ENCODE measurements around the gene IL9R. TPM values are rescaled to one million over a fixed set of nuclear protein-coding genes. Genes with fewer than 3 reads are reported as not detected.
A peak's percentile ranks its signal among the peaks of the same experiment; 100 is the strongest.
"Not testable (repeated sequence)": the region's sequence is repeated elsewhere in the genome, so short reads cannot be mapped to it uniquely, and the experiment has no call there.

Gene IL9R
- total RNA-seq, 1 donor from 2014 or later = 54.7 TPM

DNA sequence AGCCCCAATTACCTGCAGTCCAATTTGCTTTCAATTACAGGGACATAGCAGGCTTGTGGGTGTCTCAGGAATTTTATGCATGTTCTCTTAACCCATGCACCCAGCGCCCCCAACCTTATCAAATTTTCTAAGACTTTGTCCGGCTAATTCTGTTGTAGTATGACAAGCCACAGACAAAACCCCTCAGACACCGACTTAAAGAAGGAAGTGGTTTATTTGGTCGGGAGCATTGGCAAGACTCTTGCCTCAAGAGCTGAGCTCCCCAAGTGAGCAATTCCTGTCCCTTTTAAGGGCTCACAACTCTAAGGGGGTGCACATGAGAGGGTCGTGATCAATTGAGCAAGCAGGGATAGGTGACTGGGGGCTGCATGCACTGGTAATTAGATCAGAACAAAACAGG is 28.7 kb upstream of the IL9R start:
- intact Hi-C loops (cut with micrococcal nuclease) = no loop called here
- H3K9me3 Mint-ChIP-seq = peaks cover 31% of the 10 kb centered on the region
- peaks cover 5% of the 10 kb centered on the region for H3K36me3 Mint-ChIP-seq (ENCODE audit: low read depth)
- peaks cover 9% of the 10 kb centered on the region for H3K27me3 Mint-ChIP-seq (ENCODE audit: low read depth)
- H3K27ac Mint-ChIP-seq = no peak overlapping the region
- H3K4me1 Mint-ChIP-seq (ENCODE audit: low read depth) = peaks cover 24% of the 10 kb centered on the region
- no peak overlapping the region for H3K4me3 Mint-ChIP-seq (ENCODE audit: low read depth)
- no peak for DNase-seq (ENCODE audit: low spot score)

DNA sequence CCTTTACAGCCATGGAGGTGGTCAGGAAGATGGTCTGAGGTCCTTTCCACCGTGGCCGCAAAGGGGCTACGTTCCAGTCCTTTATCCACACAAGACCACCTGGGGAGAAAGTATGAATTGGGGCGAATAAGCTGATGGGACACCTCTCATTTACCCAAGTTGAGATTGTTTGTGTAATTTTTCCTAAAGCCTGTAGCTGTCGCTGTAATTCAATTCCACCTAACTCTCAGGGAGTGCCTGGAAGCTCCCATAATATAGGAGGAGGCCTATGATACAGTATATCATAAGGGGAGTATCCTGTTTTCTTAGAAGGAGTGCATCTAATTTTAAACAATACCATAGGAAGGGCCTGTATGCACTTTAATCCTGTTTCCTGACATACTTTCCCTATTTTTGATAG is 25.8 kb upstream of the IL9R start:
- intact Hi-C loops (cut with micrococcal nuclease); H3K27ac Mint-ChIP-seq; DNase-seq (ENCODE audit: low spot score); H3K27me3 Mint-ChIP-seq (ENCODE audit: low read depth); H3K36me3 Mint-ChIP-seq (ENCODE audit: low read depth); H3K4me3 Mint-ChIP-seq (ENCODE audit: low read depth): not testable (repeated sequence)
- Mint-ChIP-seq H3K4me1 (ENCODE audit: low read depth) (peaks cover 22% of the 10 kb centered on the region), H3K9me3 (peaks cover 27% of the 10 kb centered on the region)

DNA sequence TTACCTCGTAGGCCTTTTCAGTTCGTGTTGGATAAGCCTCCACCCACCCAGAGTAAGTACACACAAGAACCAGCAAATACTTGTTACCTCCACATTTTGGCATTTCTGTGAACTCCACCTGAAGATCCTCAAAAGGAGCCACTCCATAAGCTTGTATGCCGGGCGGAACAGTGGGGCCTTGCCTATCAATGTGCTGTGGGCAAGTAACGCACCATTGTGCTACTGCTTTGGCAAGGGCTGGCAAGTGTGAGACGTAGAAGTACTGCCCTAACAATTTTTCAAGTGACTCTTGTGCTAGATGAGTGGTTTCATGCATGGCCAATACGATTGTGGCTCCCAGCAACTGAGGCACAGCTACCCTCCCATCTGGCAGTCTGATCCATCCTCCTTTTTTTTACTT is 25.3 kb upstream of the IL9R start:
- H3K27ac Mint-ChIP-seq; H3K36me3 Mint-ChIP-seq (ENCODE audit: low read depth); DNase-seq (ENCODE audit: low spot score); intact Hi-C loops (cut with micrococcal nuclease); H3K27me3 Mint-ChIP-seq (ENCODE audit: low read depth); H3K4me3 Mint-ChIP-seq (ENCODE audit: low read depth): not testable (repeated sequence)
- Mint-ChIP-seq H3K9me3 (peaks cover 27% of the 10 kb centered on the region), H3K4me1 (ENCODE audit: low read depth) (peaks cover 18% of the 10 kb centered on the region)

DNA sequence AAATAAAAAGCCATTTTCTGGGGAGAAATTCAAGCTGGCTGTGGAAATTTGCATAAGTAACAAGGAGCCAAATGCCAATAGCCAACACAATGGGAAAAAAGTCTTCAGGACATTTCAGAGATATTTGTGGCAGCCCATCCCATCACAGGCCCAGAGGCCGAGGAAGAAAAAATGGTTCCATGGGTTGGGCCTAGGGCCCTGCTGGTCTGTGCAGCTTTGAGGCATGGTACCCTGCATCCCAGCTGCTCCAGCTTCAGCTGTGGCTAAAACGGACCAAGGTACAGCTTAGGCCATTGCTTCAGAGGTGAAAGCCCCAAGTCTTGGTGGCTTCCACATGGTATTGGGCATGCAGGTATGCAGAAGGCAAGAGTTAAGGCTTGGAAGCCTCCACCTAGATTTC is 14.2 kb upstream of the IL9R start:
- intact Hi-C loops (cut with micrococcal nuclease) = no loop called here
- Mint-ChIP-seq H3K27ac (no peak overlapping the region), H3K4me3 (ENCODE audit: low read depth) (no peak overlapping the region), H3K4me1 (ENCODE audit: low read depth) (no peaks in the 10 kb centered on the region), H3K36me3 (ENCODE audit: low read depth) (no peaks in the 10 kb centered on the region), H3K27me3 (ENCODE audit: low read depth) (peaks cover 12% of the 10 kb centered on the region), H3K9me3 (peaks cover 8% of the 10 kb centered on the region)
- no peak for DNase-seq (ENCODE audit: low spot score)

DNA sequence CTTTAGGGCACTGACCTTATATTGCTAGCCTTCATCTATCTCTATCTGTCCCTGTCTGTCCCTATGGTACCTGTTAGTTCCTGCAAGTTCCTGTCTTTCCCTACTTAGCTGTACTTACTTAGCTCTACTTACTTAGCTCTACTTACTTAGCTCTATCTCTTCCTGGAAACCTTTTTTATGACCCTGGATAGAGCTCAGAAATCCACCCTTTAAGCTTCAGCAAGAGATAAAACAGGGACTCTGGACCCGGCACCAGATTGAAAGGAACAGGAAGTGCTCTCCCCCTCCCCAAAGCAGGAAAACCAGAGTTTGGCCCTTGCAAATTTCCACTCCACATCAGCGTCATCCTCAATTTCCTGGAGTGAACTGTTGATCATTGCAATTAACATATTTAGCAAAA is 12.3 kb upstream of the IL9R start:
- Mint-ChIP-seq H3K27me3 (ENCODE audit: low read depth) (peaks cover 9% of the 10 kb centered on the region), H3K36me3 (ENCODE audit: low read depth) (no peaks in the 10 kb centered on the region), H3K4me1 (ENCODE audit: low read depth) (no peaks in the 10 kb centered on the region), H3K9me3 (peaks cover 15% of the 10 kb centered on the region), H3K4me3 (ENCODE audit: low read depth) (no peak overlapping the region), H3K27ac (no peak overlapping the region)
- no peak for DNase-seq (ENCODE audit: low spot score)
- intact Hi-C loops (cut with micrococcal nuclease) = no loop called here

DNA sequence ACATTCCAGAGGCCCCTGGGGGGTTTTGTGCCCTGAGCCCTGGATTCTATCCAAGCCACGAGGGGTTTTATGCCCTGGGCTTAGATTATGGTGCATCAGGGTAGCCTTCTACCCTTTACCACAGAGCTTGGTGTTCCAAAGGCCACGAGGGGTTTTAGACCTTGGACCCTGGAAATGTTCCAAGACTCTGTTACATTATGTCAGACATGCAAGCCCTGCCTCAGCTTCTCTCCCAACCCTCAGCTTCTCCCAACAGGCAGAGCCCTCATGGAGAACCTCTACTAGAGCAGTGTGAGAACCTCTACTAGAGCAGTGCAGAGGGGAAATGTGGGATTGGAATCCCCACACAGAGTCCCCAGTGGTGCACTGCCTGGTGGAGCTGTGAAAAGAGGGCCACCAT is 10.5 kb upstream of the IL9R start:
- intact Hi-C loops (cut with micrococcal nuclease); H3K36me3 Mint-ChIP-seq (ENCODE audit: low read depth); H3K27me3 Mint-ChIP-seq (ENCODE audit: low read depth); DNase-seq (ENCODE audit: low spot score); H3K4me1 Mint-ChIP-seq (ENCODE audit: low read depth); H3K4me3 Mint-ChIP-seq (ENCODE audit: low read depth); H3K27ac Mint-ChIP-seq: not testable (repeated sequence)
- peaks cover 15% of the 10 kb centered on the region for H3K9me3 Mint-ChIP-seq

DNA sequence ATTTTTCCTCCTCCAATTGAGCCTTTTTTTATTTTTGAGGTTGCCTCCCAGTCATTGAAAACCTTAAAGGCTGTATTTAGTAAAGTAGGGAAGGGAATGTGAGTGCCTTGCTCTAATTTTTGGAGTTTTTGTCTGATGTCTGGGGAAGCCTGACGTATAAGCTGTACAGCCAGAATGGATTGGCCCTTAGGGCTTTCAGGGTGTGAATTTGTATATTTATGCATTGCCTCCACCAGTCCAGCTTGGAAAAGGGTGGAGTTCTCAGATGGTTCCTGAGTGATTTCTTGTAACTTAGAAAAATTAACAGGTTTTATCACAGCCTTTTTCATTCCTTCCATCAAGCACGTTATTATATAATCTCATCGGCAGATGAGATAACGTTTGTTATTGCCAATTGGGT is 8.6 kb upstream of the IL9R start:
- intact Hi-C loops (cut with micrococcal nuclease) = no loop called here
- H3K27me3 Mint-ChIP-seq (ENCODE audit: low read depth) = peaks cover 3% of the 10 kb centered on the region
- no peaks in the 10 kb centered on the region for H3K36me3 Mint-ChIP-seq (ENCODE audit: low read depth)
- no peak for DNase-seq (ENCODE audit: low spot score)
- H3K27ac Mint-ChIP-seq = no peak overlapping the region
- no peaks in the 10 kb centered on the region for H3K4me1 Mint-ChIP-seq (ENCODE audit: low read depth)
- H3K4me3 Mint-ChIP-seq (ENCODE audit: low read depth) = no peak overlapping the region
- peaks cover 7% of the 10 kb centered on the region for H3K9me3 Mint-ChIP-seq

DNA sequence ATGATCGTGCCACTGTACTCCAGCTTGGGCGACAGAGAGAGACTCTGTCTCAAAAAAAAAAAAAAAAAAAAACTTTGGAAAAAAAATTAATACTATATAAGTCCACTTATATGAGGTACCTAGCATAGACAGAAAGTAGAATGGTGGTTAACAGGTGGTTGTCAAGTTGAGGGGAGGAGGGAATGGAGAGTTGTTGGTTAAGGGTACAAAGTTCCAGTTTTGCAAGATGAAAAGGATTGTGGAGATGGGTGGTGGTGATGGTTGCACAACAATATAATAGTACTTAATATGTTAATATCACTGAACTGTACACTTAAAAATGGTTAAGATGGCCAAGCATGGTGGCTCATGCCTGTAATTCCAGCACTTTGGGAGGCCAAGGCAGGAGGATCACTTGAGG is 4.1 kb upstream of the IL9R start:
- Mint-ChIP-seq H3K27me3 (ENCODE audit: low read depth) (peaks cover 3% of the 10 kb centered on the region), H3K9me3 (peaks cover 7% of the 10 kb centered on the region), H3K27ac (no peak overlapping the region), H3K4me3 (ENCODE audit: low read depth) (no peak overlapping the region), H3K4me1 (ENCODE audit: low read depth) (peaks cover 27% of the 10 kb centered on the region), H3K36me3 (ENCODE audit: low read depth) (peaks cover 9% of the 10 kb centered on the region)
- intact Hi-C loops (cut with micrococcal nuclease) = no loop called here
- DNase-seq (ENCODE audit: low spot score) = no peak

DNA sequence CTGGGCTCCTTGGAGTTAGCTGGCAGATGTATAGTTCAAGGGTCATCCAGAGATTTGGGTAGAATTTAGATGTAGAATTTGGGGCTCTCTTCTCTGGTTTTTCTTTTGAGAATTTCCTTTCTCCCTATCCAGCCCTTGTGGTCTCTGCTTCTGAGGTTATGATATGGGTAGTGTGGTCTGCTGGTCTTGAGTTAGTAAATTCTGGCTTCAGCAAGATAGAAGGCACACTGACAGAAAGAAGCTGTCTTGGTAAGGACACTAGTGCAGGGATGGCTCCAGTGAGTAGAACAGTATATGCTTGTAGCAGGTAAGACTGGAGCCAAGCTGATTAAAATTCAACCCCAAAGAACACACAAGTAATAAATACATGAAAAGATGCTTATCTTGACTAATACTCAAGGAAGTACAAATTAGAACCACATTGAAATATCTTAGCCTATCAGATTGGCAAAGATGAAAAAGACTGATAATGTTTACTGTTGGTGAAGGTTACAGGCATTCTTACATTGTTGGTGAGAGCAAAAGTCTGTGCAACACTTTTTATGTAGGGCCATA is 2.1 kb upstream of the IL9R start:
- Mint-ChIP-seq H3K4me1 (ENCODE audit: low read depth) (peaks cover 39% of the 10 kb centered on the region), H3K4me3 (ENCODE audit: low read depth) (no peak overlapping the region), H3K27me3 (ENCODE audit: low read depth) (no peaks in the 10 kb centered on the region), H3K27ac (peak overlapping the region; percentile 19), H3K36me3 (ENCODE audit: low read depth) (peaks cover 20% of the 10 kb centered on the region), H3K9me3 (no peaks in the 10 kb centered on the region)
- intact Hi-C loops (cut with micrococcal nuclease) = no loop called here
- DNase-seq (ENCODE audit: low spot score) = no peak

DNA sequence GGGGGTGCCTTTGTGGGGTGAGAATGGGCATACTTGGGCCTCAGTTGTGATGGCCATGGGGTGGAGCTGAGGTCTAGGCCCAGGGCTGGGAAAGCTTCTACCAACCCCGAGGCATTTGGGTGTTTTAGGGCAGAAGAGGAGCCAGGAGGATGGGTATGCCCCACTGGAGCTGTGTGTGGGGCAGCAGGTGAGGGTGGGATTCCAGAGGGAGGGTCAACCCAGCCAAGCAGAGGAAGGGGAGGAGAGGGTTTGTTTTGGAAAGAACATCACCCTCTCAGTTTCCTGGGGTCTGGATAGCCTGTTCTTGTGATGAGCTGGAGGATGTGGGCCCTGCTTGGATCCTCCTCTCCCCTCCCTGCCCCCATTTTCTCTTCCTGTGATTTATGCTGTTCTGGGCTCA is 620 bp downstream of the IL9R start:
- no peaks in the 10 kb centered on the region for H3K9me3 Mint-ChIP-seq

DNA sequence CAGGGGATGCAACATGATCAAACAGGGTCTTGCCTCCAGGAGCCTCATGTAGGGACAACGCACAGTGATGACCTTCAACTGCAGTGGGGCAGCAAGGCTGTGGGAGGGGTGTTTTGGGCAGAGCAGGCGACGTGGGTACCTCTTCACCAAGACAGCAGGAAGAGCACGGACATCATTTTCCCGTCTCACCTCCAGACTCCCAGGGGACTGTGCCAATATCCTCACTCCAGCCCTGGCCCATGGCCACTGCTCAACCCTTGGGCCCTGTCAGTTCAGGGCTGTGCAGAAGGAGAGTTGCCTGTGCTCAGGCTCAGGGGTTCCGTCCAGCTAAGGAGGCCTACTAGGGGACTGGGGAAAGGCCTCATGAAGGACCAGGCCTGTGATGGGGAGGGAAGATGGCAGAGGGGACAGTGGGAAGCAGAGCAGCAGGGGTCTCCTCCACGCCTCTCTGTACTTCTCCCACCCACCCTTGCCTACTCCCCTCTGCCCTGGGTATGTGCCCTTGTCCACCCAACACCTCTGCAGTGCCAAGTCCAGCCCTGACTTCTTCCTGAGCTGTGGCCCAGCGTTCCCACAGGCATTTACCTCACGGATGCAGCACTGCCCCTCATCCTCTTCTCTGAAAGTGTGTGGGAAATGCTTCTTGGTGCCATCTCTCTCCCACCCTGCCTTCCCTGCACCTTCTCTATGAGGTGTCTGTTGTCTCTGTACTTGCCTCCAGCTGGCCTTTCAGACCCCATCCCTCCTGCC is 1.4 kb downstream of the IL9R start:
- DNase-seq (ENCODE audit: low spot score) = no peak
- Mint-ChIP-seq H3K27me3 (ENCODE audit: low read depth) (no peaks in the 10 kb centered on the region), H3K4me3 (ENCODE audit: low read depth) (peak overlapping the region; percentile 94), H3K36me3 (ENCODE audit: low read depth) (peaks cover 49% of the 10 kb centered on the region), H3K9me3 (no peaks in the 10 kb centered on the region), H3K4me1 (ENCODE audit: low read depth) (peaks cover 72% of the 10 kb centered on the region), H3K27ac (peak overlapping the region; percentile 98)
- intact Hi-C loops (cut with micrococcal nuclease) = no loop called here

More for the DNA sequence above, 620 bp downstream of the IL9R start:
- H3K4me1 Mint-ChIP-seq (ENCODE audit: low read depth) = peaks cover 64% of the 10 kb centered on the region
- peak overlapping the region; percentile 94 for H3K4me3 Mint-ChIP-seq (ENCODE audit: low read depth)
- intact Hi-C loops (cut with micrococcal nuclease) = no loop called here
- H3K36me3 Mint-ChIP-seq (ENCODE audit: low read depth) = peaks cover 41% of the 10 kb centered on the region
- no peak for DNase-seq (ENCODE audit: low spot score)
- peak overlapping the region; percentile 98 for H3K27ac Mint-ChIP-seq
- no peaks in the 10 kb centered on the region for H3K27me3 Mint-ChIP-seq (ENCODE audit: low read depth)

DNA sequence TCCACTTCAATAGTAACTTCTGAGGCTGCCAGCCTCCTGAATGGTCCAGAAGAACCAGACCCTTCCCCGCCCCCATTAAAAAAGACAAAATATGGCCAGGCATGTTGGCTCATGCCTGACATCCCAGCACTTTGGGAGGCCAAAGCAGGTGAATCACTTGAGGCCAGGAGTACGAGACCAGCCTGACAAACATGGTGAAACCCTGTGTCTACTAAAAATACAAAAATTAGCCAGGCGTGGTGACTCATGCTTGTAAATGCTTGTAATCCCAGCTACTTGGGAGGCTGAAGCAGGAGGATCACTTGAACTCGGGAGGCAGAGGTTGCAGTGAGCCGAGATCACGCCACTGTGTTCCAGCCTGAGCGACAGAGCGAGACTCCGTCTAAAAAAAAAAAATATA is 2.3 kb downstream of the IL9R start:
- H3K4me1 Mint-ChIP-seq (ENCODE audit: low read depth) = peaks cover 76% of the 10 kb centered on the region
- peak overlapping the region; percentile 94 for H3K4me3 Mint-ChIP-seq (ENCODE audit: low read depth)
- intact Hi-C loops (cut with micrococcal nuclease); H3K27me3 Mint-ChIP-seq (ENCODE audit: low read depth); H3K9me3 Mint-ChIP-seq; DNase-seq (ENCODE audit: low spot score): not testable (repeated sequence)
- H3K36me3 Mint-ChIP-seq (ENCODE audit: low read depth) = peaks cover 56% of the 10 kb centered on the region
- peak overlapping the region; percentile 98 for H3K27ac Mint-ChIP-seq

DNA sequence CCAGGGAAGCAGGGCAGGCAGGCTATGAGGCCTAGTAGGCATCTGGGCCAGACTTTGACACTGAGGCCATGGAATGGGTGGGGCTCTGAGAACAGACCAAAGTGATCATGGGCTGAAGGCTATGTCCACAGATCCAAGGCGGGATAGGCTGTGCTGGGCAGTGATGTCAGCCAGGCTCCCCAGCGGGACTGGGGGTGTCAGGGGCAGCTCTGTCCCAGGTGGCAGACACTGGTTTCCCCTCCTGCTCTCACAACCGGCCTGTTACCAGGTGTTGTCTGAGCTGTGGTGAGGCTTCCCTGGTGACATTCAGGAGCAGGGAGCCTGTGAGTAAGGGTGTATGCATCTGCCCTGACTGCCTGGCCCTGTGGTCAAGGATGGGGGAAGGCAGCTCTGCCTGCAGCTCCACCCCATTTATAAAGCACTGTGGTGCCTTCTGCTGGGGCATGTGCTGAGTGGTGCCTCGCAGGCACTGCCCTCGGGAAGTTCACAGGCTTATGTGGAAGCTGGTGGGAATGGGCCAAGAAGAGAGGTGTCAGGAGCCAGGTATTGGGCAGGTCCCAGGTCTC is 2.9 kb downstream of the IL9R start:
- intact Hi-C loops (cut with micrococcal nuclease) = no loop called here
- H3K36me3 Mint-ChIP-seq (ENCODE audit: low read depth) = peaks cover 63% of the 10 kb centered on the region
- no peak for DNase-seq (ENCODE audit: low spot score)
- no peaks in the 10 kb centered on the region for H3K27me3 Mint-ChIP-seq (ENCODE audit: low read depth)
- no peaks in the 10 kb centered on the region for H3K9me3 Mint-ChIP-seq
- peaks cover 74% of the 10 kb centered on the region for H3K4me1 Mint-ChIP-seq (ENCODE audit: low read depth)
- peak overlapping the region; percentile 98 for H3K27ac Mint-ChIP-seq
- peak overlapping the region; percentile 68 for H3K4me3 Mint-ChIP-seq (ENCODE audit: low read depth)
